ENCODE measurements around the gene P2RX3. TPM values are rescaled to one million over a fixed set of nuclear protein-coding genes. Genes with fewer than 3 reads are reported as not detected.

P2RX3 gene
- total RNA-seq, 4 donors from 2014 or later: 0.22 TPM; not detected in 3

- TF ChIP-seq EP300 (IDR thresholded peaks at IDR 0.05) (no peak), CTCF (IDR thresholded peaks at IDR 0.05) (no peak), POLR2A (IDR thresholded peaks at IDR 0.05) (no peak)
- WGBS, 2 donors: 61 to 66% methylated on average over 9 of the region's 9 CpGs
- Histone ChIP-seq H3K4me3 (no peak overlapping the region), H3K27ac (no peak overlapping the region), H3K9me3 (no peaks in the 10 kb centered on the region), H3K4me1 (peaks cover 0 to 17% (median 0%) of the 10 kb centered on the region in 4 donors), H3K27me3 (no peaks in the 10 kb centered on the region), H3K36me3 (no peaks in the 10 kb centered on the region)
- DNase-seq (ENCODE audit: low spot score in 2 of 2): no peak
These were observed 18.1 kb downstream of the P2RX3 start for GRCh38 chr11:57356268-57356667.

GRCh38 chr11:57357310-57357709 is 19.2 kb downstream of the P2RX3 start:
- no peaks in the 10 kb centered on the region for H3K36me3 ChIP-seq
- TF ChIP-seq POLR2A (IDR thresholded peaks at IDR 0.05) (no peak), EP300 (IDR thresholded peaks at IDR 0.05) (no peak), CTCF (IDR thresholded peaks at IDR 0.05) (no peak)
- peaks cover 0 to 17% (median 0%) of the 10 kb centered on the region in 4 donors for H3K4me1 ChIP-seq
- no peak for DNase-seq (ENCODE audit: low spot score in 2 of 2)
- peak overlapping the region in 2 of 4 donors; percentile 43 to 62 for H3K27ac ChIP-seq
- H3K27me3 ChIP-seq: no peaks in the 10 kb centered on the region
- WGBS, 2 donors: 82 to 88% methylated on average over 3 of the region's 3 CpGs
- H3K4me3 ChIP-seq: no peak overlapping the region
- H3K9me3 ChIP-seq: no peaks in the 10 kb centered on the region

GRCh38 chr11:57357856-57358255 is 19.7 kb downstream of the P2RX3 start:
- Histone ChIP-seq H3K4me1 (peaks cover 0 to 17% (median 0%) of the 10 kb centered on the region in 4 donors), H3K4me3 (no peak overlapping the region), H3K9me3 (no peaks in the 10 kb centered on the region), H3K36me3 (no peaks in the 10 kb centered on the region), H3K27me3 (no peaks in the 10 kb centered on the region), H3K27ac (peak overlapping the region in 2 of 4 donors; percentile 18 to 62)
- WGBS, 2 donors: 23 to 24% methylated on average over 6 of the region's 6 CpGs
- DNase-seq (ENCODE audit: low spot score in 2 of 2): no peak
- TF ChIP-seq CTCF (IDR thresholded peaks at IDR 0.05) (no peak), EP300 (IDR thresholded peaks at IDR 0.05) (no peak), POLR2A (IDR thresholded peaks at IDR 0.05) (no peak)

- no peaks in the 10 kb centered on the region for H3K36me3 ChIP-seq
- peaks cover 0 to 14% (median 0%) of the 10 kb centered on the region in 4 donors for H3K4me1 ChIP-seq
- no peaks in the 10 kb centered on the region for H3K9me3 ChIP-seq
- DNase-seq (ENCODE audit: low spot score in 2 of 2): no peak
- no peaks in the 10 kb centered on the region for H3K27me3 ChIP-seq
- WGBS, 2 donors: 67% methylated on average over 9 of the region's 9 CpGs
- no peak overlapping the region for H3K27ac ChIP-seq
- TF ChIP-seq POLR2A (IDR thresholded peaks at IDR 0.05): no peak
- no peak for TF ChIP-seq CTCF (IDR thresholded peaks at IDR 0.05)
- no peak for TF ChIP-seq EP300 (IDR thresholded peaks at IDR 0.05)
- H3K4me3 ChIP-seq: no peak overlapping the region
These were observed 20.4 kb downstream of the P2RX3 start for GRCh38 chr11:57358543-57358961.

GRCh38 chr11:57358991-57359390 is 20.8 kb downstream of the P2RX3 start:
- Histone ChIP-seq H3K36me3 (no peaks in the 10 kb centered on the region), H3K4me1 (peaks cover 0 to 12% (median 0%) of the 10 kb centered on the region in 4 donors), H3K4me3 (no peak overlapping the region), H3K27me3 (no peaks in the 10 kb centered on the region), H3K9me3 (no peaks in the 10 kb centered on the region), H3K27ac (no peak overlapping the region)
- 61 to 78% methylated on average over 2 to 9 of the region's 9 CpGs for WGBS, 2 donors
- DNase-seq (ENCODE audit: low spot score in 2 of 2): no peak
- TF ChIP-seq CTCF (IDR thresholded peaks at IDR 0.05): no peak
- no peak for TF ChIP-seq EP300 (IDR thresholded peaks at IDR 0.05)
- no peak for TF ChIP-seq POLR2A (IDR thresholded peaks at IDR 0.05)

Data from tibial nerve (tissue), 4 donors.